ENCODE measurements around the gene PDCD7. TPM values are rescaled to one million over a fixed set of nuclear protein-coding genes. Genes with fewer than 3 reads are reported as not detected.

The PDCD7 gene
- 18.3 and 18.5 TPM in 2 replicates for total RNA-seq

DNA sequence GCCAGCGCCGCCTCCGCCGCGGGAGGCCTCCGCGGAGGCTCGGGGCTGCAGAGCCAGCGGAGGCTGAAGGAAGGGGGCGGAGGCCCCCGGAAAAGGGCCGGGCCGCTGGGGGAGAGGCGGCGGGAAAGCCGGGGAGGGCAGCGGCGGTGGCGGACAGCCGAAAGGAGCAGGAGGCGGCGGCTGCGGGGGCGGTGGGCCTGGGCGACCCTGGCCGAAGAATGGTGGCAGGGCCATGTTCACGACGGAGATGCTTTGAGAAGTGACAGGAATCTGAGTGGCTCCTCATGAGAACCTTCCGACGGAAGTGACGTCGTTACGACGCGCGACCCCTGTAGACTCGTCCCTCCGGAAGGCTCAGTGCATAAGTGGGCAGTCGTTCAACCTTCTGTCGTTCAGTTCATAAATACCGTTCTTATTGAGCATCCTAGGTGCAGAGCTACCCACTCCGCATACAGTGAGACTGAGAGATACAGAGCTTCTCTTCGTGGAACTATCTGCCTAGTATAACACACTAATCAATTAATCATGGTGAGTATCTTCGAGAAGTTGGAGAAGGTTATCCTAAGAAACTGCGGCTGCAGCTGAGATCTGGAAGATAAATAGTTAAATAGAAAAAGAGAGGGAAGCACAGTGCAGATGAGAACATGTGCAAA, at the start of gene PDCD7:
PDCD7 (minus strand) TSS at position 261 of the 653 bp plus-strand sequence; CDS start at position 234, 27 bp downstream.

GRCh38 chr15:65115086-65115485, 18.5 kb downstream of the PDCD7 start, which contains the start of gene UBAP1L:
Gene UBAP1L (minus strand): TSS chr15:65115200. CDS start chr15:65106215, 8,985 bp downstream.

GRCh38 chr15:65076486-65077290, 56.9 kb downstream of the PDCD7 start, which contains the start of gene KBTBD13:
Gene KBTBD13 (plus strand): TSS chr15:65076746. CDS start chr15:65076816, 70 bp downstream.

DNA sequence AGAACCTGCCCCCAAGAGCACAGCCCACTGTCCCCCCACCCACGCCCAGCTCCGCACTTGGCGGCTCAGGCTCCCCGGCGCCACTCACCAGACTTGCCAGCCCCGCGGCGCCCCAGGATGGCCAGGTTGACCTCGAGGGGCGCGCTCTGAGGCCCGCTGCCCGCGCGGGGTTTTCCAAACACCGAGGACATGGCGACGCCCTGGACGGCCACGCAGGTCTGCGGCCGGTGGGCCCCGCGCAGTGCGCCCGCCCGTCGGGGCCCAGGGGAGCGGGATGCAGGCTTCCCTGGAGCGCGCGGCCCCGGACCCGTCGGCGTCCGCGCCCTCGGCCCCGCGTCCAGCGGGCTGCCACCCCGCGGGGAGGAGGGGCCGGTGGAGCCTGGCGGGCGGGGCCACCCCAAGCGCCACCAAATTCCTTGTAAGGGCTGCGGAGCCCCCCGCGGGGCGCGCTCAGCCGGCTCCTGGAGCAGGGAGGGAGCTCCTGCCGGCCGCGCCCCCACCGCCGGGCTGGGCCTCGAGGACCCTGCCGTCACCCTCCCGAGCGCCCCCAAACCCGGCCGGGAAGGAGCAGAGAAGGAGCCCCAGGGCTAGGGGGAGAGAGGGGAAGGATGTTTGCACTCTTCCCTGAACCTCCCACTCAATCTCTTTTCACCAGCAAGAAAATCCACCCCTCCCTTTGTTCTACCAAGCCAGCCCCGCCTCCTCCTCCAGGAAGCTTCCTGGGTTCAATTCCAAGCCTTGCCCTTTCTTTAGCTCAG, 65.8 kb downstream of the PDCD7 start, which contains the start of gene RASL12:
RASL12 (minus strand) TSS at position 347 of the 758 bp plus-strand sequence; CDS start at position 191, 156 bp downstream.

Small RNA genes lying within 50 kb of the gene (small RNA-seq; reads per million reads assigned to genes)
- not detected for gene AC013553.1

Other genes starting within 250 kb of the PDCD7 start
- 8.6 and 16.1 TPM in 2 replicates for gene ANKDD1A, start 221.9 kb downstream of the PDCD7 start, total RNA-seq
- gene SPG21, start 143.9 kb downstream of the PDCD7 start, total RNA-seq, result 75.4 and 87.3 TPM in 2 replicates
- gene MTFMT, start 104.2 kb downstream of the PDCD7 start, total RNA-seq, result 8.2 and 16.8 TPM in 2 replicates
- gene SLC51B, start 88.4 kb downstream of the PDCD7 start, total RNA-seq, result not detected in 2 replicates
- gene RASL12, start 65.8 kb downstream of the PDCD7 start, total RNA-seq, result not detected in 2 replicates
- gene KBTBD13, start 57.1 kb downstream of the PDCD7 start, total RNA-seq, result not detected in 2 replicates
- gene UBAP1L, start 18.6 kb downstream of the PDCD7 start, total RNA-seq, result 2.1 and 4.3 TPM in 2 replicates
- gene CLPX, start 51.5 kb upstream of the PDCD7 start, total RNA-seq, result 26.3 and 31.9 TPM in 2 replicates
- gene CILP, start 77.7 kb upstream of the PDCD7 start, total RNA-seq, result under 0.01 TPM in 2 replicates
- 6.9 and 9.4 TPM in 2 replicates for gene PARP16, start 153.1 kb upstream of the PDCD7 start, total RNA-seq
- not detected in 2 replicates for gene RNU5A-1, start 162.2 kb upstream of the PDCD7 start, total RNA-seq
- not detected in 2 replicates for gene RNU5B-1, start 170.9 kb upstream of the PDCD7 start, total RNA-seq
- 0.33 and 7.1 TPM in 2 replicates for gene IGDCC3, start 244.2 kb upstream of the PDCD7 start, total RNA-seq

Measured in placental epithelial cell (primary cell).